ENCODE results near the gene EEA1.

DNA sequence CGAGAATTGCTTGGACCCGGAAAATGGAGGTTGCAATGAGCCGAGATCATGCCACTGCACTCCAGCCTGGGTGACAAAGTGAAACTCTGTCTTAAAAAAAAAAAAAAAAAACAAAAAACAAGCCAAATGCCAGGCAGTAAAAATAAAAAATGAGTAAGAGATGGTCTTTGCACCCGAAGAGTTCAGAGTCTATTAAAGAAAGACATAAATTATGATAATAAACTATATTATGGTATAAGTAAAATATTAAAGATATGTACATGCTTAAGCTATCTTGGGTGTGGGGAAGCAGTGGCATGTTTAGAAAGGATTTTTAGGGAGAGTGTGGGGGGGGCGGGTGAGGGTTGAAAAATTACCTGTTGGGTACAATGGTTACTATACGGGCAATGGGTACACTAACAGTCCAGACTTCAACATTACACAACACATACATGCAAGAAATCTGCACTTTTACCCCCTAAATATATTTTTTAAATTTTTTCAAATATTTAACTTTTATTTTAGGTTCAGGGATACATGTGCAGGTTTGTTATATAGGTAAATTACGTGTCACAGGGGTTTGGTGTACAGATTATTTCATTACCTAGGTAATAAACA, 99.3 kb downstream of the EEA1 start:
- no peak for TF ChIP-seq EP300 (IDR thresholded peaks at IDR 0.05; ENCODE audit: borderline replicate concordance in 1 of 2, control insufficient read depth in 1 of 2, low read depth in 2 of 2, low read length in 2 of 2)
- TF ChIP-seq SMC3 (IDR thresholded peaks at IDR 0.05; ENCODE audit: borderline replicate concordance, low read length) = no peak
- TF ChIP-seq YY1 (IDR thresholded peaks at IDR 0.05; ENCODE audit: low read depth, low read length) = no peak
- TF ChIP-seq POLR2A (IDR thresholded peaks at IDR 0.05; ENCODE audit: low read depth, low read length) = no peak
- TF ChIP-seq, protein P1, sequence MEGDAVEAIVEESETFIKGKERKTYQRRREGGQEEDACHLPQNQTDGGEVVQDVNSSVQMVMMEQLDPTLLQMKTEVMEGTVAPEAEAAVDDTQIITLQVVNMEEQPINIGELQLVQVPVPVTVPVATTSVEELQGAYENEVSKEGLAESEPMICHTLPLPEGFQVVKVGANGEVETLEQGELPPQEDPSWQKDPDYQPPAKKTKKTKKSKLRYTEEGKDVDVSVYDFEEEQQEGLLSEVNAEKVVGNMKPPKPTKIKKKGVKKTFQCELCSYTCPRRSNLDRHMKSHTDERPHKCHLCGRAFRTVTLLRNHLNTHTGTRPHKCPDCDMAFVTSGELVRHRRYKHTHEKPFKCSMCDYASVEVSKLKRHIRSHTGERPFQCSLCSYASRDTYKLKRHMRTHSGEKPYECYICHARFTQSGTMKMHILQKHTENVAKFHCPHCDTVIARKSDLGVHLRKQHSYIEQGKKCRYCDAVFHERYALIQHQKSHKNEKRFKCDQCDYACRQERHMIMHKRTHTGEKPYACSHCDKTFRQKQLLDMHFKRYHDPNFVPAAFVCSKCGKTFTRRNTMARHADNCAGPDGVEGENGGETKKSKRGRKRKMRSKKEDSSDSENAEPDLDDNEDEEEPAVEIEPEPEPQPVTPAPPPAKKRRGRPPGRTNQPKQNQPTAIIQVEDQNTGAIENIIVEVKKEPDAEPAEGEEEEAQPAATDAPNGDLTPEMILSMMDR (IDR thresholded peaks at IDR 0.05 in 2 of 3, conservative IDR thresholded peaks at IDR 0.05 in 1 of 3; ENCODE audit: control insufficient read depth in 2 of 3, extremely low read depth in 1 of 3, insufficient read depth in 1 of 3, low read depth in 3 of 3, low read length in 3 of 3) = no peak
- TF ChIP-seq, protein P2, sequence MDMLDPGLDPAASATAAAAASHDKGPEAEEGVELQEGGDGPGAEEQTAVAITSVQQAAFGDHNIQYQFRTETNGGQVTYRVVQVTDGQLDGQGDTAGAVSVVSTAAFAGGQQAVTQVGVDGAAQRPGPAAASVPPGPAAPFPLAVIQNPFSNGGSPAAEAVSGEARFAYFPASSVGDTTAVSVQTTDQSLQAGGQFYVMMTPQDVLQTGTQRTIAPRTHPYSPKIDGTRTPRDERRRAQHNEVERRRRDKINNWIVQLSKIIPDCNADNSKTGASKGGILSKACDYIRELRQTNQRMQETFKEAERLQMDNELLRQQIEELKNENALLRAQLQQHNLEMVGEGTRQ (IDR thresholded peaks at IDR 0.05; ENCODE audit: borderline replicate concordance, low read depth, low read length) = no peak
